CD4-positive, alpha-beta T cell treated with Interleukin-4 for 4 hours (primary cell): ENCODE results near the gene SLC1A2.
A peak's percentile ranks its signal among the peaks of the same experiment; 100 is the strongest.

Experiments
- DNase-seq: peaks from one replicate; pipeline ENCODE4 v3.0.0-alpha.2; 2020

The SLC1A2 gene

GRCh38 chr11:35412285-35412684 lies 7.1 kb downstream of the SLC1A2 start:
- DNase-seq = no peak

GRCh38 chr11:35407041-35407440 lies 12.3 kb downstream of the SLC1A2 start:
- no peak for DNase-seq

GRCh38 chr11:35404388-35404775 lies 15.0 kb downstream of the SLC1A2 start:
- DNase-seq = no peak

DNA sequence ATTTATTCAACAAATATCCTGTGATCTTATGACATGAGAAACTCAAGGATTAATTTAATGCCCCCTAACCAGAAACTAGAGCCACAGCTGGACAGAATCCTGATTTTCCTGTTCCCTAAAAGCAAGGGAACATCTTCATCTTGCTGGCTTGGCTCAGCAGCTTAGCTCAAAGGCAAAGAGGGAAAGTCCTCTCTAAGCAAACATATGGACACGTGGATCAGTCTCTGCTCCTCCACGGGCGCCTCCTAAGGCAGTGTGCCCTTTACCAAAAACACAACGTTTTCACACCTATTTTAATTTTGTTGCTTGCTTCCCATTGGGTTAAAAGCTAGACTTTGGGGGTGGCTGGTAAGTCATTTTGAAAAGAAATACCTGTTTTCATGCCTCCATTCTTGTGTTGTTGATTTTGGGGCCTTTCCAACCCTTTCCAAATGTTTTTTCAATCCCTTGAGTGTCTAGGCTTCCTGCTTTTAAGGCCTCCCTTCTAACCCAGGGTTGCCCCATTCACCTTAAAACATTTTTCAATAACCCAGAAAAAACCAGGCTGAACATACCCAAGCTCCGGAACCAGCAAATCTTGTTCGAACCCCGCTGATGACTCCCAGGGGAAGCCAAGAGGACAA lies 15.5 kb downstream of the SLC1A2 start:
- no peak for DNase-seq

GRCh38 chr11:35402751-35403660 lies 16.4 kb downstream of the SLC1A2 start:
- DNase-seq = no peak

DNA sequence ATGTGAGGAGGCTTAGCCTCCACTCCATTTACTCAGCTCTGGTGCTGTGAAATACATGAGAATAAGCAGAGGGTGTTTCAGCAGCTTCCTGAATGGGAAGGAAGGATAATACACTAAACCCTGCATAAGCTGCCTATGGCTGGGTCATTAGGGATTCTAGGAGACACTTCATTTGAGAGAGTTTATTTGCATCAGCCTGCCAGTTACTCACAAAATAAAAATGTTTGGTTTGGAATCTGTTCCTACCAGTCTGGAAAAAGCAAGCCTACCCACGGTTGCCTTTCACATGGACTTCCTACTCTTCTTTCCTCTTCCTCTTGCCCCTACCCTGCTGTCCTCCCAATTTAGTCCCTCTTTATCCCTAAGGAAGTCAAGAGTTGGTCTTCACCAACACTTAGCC lies 20.5 kb downstream of the SLC1A2 start:
- no peak for DNase-seq

- DNase-seq = no peak
Observed at GRCh38 chr11:35394941-35395340, 24.4 kb downstream of the SLC1A2 start.

- no peak for DNase-seq
Observed at GRCh38 chr11:35393098-35393497, 26.3 kb downstream of the SLC1A2 start.

GRCh38 chr11:35391922-35392688 lies 27.3 kb downstream of the SLC1A2 start:
- peak; percentile 72 for DNase-seq

- peak; percentile 33 for DNase-seq
Observed at GRCh38 chr11:35390737-35391682, 28.3 kb downstream of the SLC1A2 start.

GRCh38 chr11:35389897-35390465 lies 29.4 kb downstream of the SLC1A2 start:
- DNase-seq = no peak

DNA sequence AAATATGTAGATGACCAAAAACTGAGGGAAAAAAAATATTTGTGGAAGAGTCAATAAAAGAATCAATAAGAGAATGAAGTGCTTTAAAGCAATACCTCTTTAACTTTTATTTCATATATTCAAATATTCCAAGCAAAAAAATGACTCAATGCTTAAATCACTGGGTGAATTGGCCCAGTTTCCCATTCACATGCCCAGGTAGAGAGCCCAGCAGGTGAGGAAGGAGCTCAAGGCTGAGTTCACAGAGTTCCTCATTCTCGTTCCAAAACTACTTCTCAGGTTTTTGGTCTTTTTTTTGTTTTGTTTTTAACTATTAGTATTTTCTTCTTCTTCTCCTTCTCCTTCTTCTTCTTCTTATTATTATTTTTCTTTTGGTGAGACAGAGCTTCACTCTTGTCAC lies 30.2 kb downstream of the SLC1A2 start:
- no peak for DNase-seq

GRCh38 chr11:35388061-35388460 lies 31.3 kb downstream of the SLC1A2 start:
- no peak for DNase-seq

DNA sequence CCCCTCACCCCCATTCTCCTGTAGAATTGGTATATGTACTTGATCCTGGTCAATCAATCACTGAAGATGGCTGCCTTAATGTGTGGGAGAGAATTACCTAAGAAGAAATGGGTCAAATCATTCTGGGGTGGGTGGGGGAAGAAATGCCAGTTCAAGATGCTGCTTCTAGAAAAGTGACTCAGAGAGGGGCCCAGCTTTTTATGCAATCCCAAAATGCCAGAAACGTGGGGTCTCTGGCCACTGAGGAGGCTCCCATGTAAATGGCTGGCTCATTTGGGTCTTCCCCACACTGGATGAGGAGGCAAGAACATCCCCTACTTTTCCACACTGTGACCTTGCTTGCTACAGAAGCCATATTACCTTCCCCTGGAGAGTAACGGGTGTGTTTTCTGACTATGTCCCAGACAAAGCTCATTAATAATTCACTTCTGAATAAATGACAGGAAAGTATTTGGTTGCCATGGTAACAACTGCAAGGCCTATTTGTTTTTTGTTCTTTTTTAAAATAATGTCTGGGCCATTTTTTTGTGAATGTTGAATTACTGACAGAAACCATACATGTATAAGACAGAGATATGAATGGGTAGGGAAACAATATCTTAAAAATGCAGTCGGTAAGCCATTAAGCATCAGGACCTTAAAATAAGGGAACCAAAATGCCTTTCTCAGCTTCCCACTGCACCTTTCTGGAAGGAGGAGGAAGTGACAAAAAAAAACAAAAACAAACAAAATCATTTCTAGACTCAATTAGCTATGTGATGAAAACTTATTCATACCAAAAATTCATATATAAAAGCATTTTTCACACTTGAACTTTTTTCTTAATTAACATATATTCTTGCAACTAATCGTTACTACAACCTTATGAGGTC lies 32.0 kb downstream of the SLC1A2 start:
- peak; percentile 46 for DNase-seq

DNA sequence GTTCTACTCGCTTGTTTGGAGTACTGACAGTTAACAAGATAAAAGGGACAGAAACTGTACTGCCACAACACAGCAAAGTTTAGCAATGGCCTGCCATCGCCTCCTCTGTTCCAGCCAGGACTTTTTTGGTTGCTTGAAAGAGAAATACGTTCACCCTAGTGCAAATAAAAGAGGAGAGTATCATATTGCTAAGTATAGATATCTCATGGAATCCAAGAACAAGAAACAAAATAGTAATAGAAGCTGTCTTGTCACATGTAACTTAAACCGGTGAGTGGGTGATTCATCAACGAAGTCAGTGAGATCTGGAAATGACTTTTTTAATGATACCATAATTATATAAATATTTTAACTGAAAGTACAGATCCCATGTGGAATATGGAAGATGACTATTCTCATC lies 35.4 kb downstream of the SLC1A2 start:
- DNase-seq = no peak

- DNase-seq = no peak
Observed at GRCh38 chr11:35381709-35382322, 37.5 kb downstream of the SLC1A2 start.

- no peak for DNase-seq
Observed at GRCh38 chr11:35380603-35381002, 38.8 kb downstream of the SLC1A2 start.

- no peak for DNase-seq
Observed at GRCh38 chr11:35377262-35377661, 42.1 kb downstream of the SLC1A2 start.

DNA sequence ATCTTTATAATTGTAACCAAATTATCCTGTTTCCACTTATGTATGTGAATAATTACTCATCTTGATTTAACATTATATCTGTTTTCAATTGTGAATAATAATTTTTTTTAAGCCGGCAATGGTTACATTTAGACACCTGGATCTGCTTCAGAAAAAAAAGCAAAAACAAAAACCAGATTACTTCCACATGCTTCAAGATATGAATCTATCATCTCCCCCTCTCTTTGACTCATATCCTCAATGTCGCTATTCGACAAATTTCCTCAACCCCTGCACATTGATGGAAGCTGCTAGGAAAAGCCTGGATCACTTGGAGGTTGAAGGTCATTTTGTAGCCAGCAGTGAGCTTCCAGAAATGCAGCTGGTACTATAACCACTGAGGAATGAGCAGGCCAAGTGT lies 42.7 kb downstream of the SLC1A2 start:
- no peak for DNase-seq

GRCh38 chr11:35376118-35376510 lies 43.2 kb downstream of the SLC1A2 start:
- no peak for DNase-seq
